ENCODE measurements around the gene ABTB2.

DNA sequence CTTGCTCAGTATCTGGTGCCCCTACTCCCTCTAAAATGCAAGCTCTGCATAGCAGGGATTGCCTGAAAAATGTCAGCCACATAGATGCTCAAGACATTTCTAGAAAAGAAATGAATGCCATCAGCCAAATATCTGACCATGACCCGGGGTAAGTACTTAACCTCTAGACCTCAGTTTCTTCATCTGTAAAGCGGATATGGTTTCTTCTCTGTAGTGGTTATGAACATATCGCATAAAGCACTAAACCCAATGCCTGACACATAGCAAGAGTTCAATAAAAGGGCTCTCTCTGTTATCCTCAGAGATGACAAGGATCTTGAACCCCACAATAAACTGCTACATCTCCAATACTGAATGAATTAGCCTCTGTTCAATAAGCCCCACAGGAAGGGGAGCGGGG lies 122.6 kb downstream of the ABTB2 start:
- TF ChIP-seq CTCF (IDR thresholded peaks at IDR 0.05) (no peak), POLR2A (IDR thresholded peaks at IDR 0.05) (no peak)

Measured in Peyer's patch (tissue), 4 donors.